Effector memory CD4-positive, alpha-beta T cell (primary cell): ENCODE results near the gene NDFIP1.
"Not testable (repeated sequence)": the region's sequence is repeated elsewhere in the genome, so short reads cannot be mapped to it uniquely, and the experiment has no call there.

Source experiments
- DNase-seq, 3 donors: peaks; one replicate each; pipeline ENCODE4 v3.0.0-alpha.2; 2020
- H3K27ac ChIP-seq: 2 replicates; pipeline ENCODE4 v1.7.0; 2013; ENCODE audit warnings: mild to moderate bottlenecking, low read length, moderate library complexity; ENCODE audit not compliant: insufficient read depth, poor library complexity, severe bottlenecking
- H3K27me3 ChIP-seq: replicated peaks from 2 replicates; pipeline ENCODE4 v1.7.0; 2013; ENCODE audit warnings: mild to moderate bottlenecking, low read length; ENCODE audit not compliant: insufficient read depth, control insufficient read depth, poor library complexity, severe bottlenecking
- H3K36me3 ChIP-seq: 2 replicates; pipeline ENCODE4 v1.7.0; 2013; ENCODE audit warnings: mild to moderate bottlenecking, low read length, moderate library complexity; ENCODE audit not compliant: control insufficient read depth, insufficient read depth
- H3K4me1 ChIP-seq: 2 replicates; pipeline ENCODE4 v1.7.0; 2013; ENCODE audit warnings: low read length, mild to moderate bottlenecking; ENCODE audit not compliant: control insufficient read depth, insufficient read depth, poor library complexity, severe bottlenecking
- H3K4me3 ChIP-seq: 2 replicates; pipeline ENCODE4 v1.7.0; 2013; ENCODE audit warnings: low read length, low read depth, mild to moderate bottlenecking; ENCODE audit not compliant: insufficient read depth, poor library complexity, severe bottlenecking
- H3K9me3 ChIP-seq: 2 replicates; pipeline ENCODE4 v1.7.0; 2013; ENCODE audit warnings: mild to moderate bottlenecking, low read length, moderate library complexity; ENCODE audit not compliant: control insufficient read depth

The NDFIP1 gene

GRCh38 chr5:142151436-142152383 is 43.1 kb downstream of the NDFIP1 start:
- H3K36me3 ChIP-seq = peaks cover 61% of the 10 kb centered on the region
- no peak overlapping the region for H3K27ac ChIP-seq

GRCh38 chr5:142152384-142152732 is 43.8 kb downstream of the NDFIP1 start:
- Histone ChIP-seq H3K27me3 (no peaks in the 10 kb centered on the region), H3K27ac (no peak overlapping the region), H3K9me3 (no peaks in the 10 kb centered on the region), H3K4me1 (peaks cover 3% of the 10 kb centered on the region), H3K36me3 (peaks cover 55% of the 10 kb centered on the region), H3K4me3 (no peak overlapping the region)
- no peak for DNase-seq

More at GRCh38 chr5:142151436-142152383, 43.1 kb downstream of the NDFIP1 start:
- no peak overlapping the region for H3K4me3 ChIP-seq
- no peaks in the 10 kb centered on the region for H3K27me3 ChIP-seq
- DNase-seq = peak in 2 of 3 donors; percentile 16 to 43
- H3K9me3 ChIP-seq = no peaks in the 10 kb centered on the region
- H3K4me1 ChIP-seq = peaks cover 3% of the 10 kb centered on the region

- Histone ChIP-seq H3K4me1 (peaks cover 3% of the 10 kb centered on the region), H3K4me3 (no peak overlapping the region), H3K9me3 (no peaks in the 10 kb centered on the region), H3K27ac (no peak overlapping the region), H3K36me3 (peaks cover 45% of the 10 kb centered on the region), H3K27me3 (no peaks in the 10 kb centered on the region)
- DNase-seq = no peak
These were observed 45.3 kb downstream of the NDFIP1 start for GRCh38 chr5:142153674-142154448.

GRCh38 chr5:142154449-142154841 is 45.9 kb downstream of the NDFIP1 start:
- H3K9me3 ChIP-seq, H3K27ac ChIP-seq, H3K27me3 ChIP-seq, DNase-seq, H3K4me3 ChIP-seq, H3K4me1 ChIP-seq: not testable (repeated sequence)
- peaks cover 39% of the 10 kb centered on the region for H3K36me3 ChIP-seq

GRCh38 chr5:142156839-142157463 is 48.4 kb downstream of the NDFIP1 start:
- H3K4me3 ChIP-seq = no peak overlapping the region
- H3K9me3 ChIP-seq = no peaks in the 10 kb centered on the region
- no peaks in the 10 kb centered on the region for H3K4me1 ChIP-seq
- DNase-seq = no peak
- peaks cover 22% of the 10 kb centered on the region for H3K36me3 ChIP-seq
- H3K27ac ChIP-seq = no peak overlapping the region
- no peaks in the 10 kb centered on the region for H3K27me3 ChIP-seq

GRCh38 chr5:142159354-142159753 is 50.8 kb downstream of the NDFIP1 start:
- H3K27me3 ChIP-seq = no peaks in the 10 kb centered on the region
- H3K36me3 ChIP-seq = peaks cover 4% of the 10 kb centered on the region
- no peak for DNase-seq
- H3K27ac ChIP-seq = no peak overlapping the region
- H3K4me3 ChIP-seq = no peak overlapping the region
- no peaks in the 10 kb centered on the region for H3K9me3 ChIP-seq
- H3K4me1 ChIP-seq = no peaks in the 10 kb centered on the region

- Histone ChIP-seq H3K4me1 (no peaks in the 10 kb centered on the region), H3K9me3 (no peaks in the 10 kb centered on the region), H3K4me3 (no peak overlapping the region), H3K27me3 (no peaks in the 10 kb centered on the region), H3K27ac (no peak overlapping the region), H3K36me3 (no peaks in the 10 kb centered on the region)
- DNase-seq = no peak
These were observed 55.7 kb downstream of the NDFIP1 start for GRCh38 chr5:142164315-142164714.

GRCh38 chr5:142166754-142167153 is 58.2 kb downstream of the NDFIP1 start:
- Histone ChIP-seq H3K36me3 (no peaks in the 10 kb centered on the region), H3K9me3 (no peaks in the 10 kb centered on the region), H3K4me3 (no peak overlapping the region), H3K27ac (no peak overlapping the region), H3K4me1 (no peaks in the 10 kb centered on the region), H3K27me3 (no peaks in the 10 kb centered on the region)
- no peak for DNase-seq

- H3K27me3 ChIP-seq = peaks cover 2% of the 10 kb centered on the region
- DNase-seq = no peak
- H3K4me3 ChIP-seq = no peak overlapping the region
- no peaks in the 10 kb centered on the region for H3K9me3 ChIP-seq
- no peaks in the 10 kb centered on the region for H3K4me1 ChIP-seq
- H3K36me3 ChIP-seq = no peaks in the 10 kb centered on the region
- no peak overlapping the region for H3K27ac ChIP-seq
These were observed 58.9 kb downstream of the NDFIP1 start for GRCh38 chr5:142167458-142167857.
